ENCODE data around the gene LDHD. TPM values are rescaled to one million over a fixed set of nuclear protein-coding genes. Genes with fewer than 3 reads are reported as not detected.

Gene LDHD
- total and polyA plus RNA-seq, 2 of the 8 experiments (the other 6 are each of a cell fraction or from before 2014, with no cell fraction given), result 14.9 to 18.2 TPM

Other genes with a start within 250 kb of the LDHD start
- gene WDR59, start 131.7 kb downstream of the LDHD start, total RNA-seq (2021; fragmentation: NEBNext Ultra II Directional; extraction: Animal tissue kit (Norgen Biotek cat#: 25700)), result 107 and 124 TPM in 2 replicates
- gene WDR59, start 131.7 kb downstream of the LDHD start, polyA plus RNA-seq (2011; rRNA removed), result 84.2 and 106 TPM in 2 replicates
- gene ZNRF1, start 117.8 kb downstream of the LDHD start, total RNA-seq (2021; fragmentation: NEBNext Ultra II Directional; extraction: Animal tissue kit (Norgen Biotek cat#: 25700)), result 48.0 and 52.9 TPM in 2 replicates
- 33.5 and 42.5 TPM in 2 replicates for gene ZNRF1, start 117.8 kb downstream of the LDHD start, polyA plus RNA-seq (2011; rRNA removed)
- gene ZFP1, start 31.7 kb upstream of the LDHD start, total RNA-seq (2021; fragmentation: NEBNext Ultra II Directional; extraction: Animal tissue kit (Norgen Biotek cat#: 25700)), result 11.2 and 12.2 TPM in 2 replicates
- gene ZFP1, start 31.7 kb upstream of the LDHD start, polyA plus RNA-seq (2011; rRNA removed), result 2.2 and 4.0 TPM in 2 replicates
- gene CTRB2, start 90.4 kb upstream of the LDHD start, total RNA-seq (2021; fragmentation: NEBNext Ultra II Directional; extraction: Animal tissue kit (Norgen Biotek cat#: 25700)), result not detected in 2 replicates
- gene CTRB2, start 90.4 kb upstream of the LDHD start, polyA plus RNA-seq (2011; rRNA removed), result not detected in 2 replicates
- gene CTRB1, start 102.2 kb upstream of the LDHD start, total RNA-seq (2021; fragmentation: NEBNext Ultra II Directional; extraction: Animal tissue kit (Norgen Biotek cat#: 25700)), result not detected in 2 replicates
- not detected in 2 replicates for gene CTRB1, start 102.2 kb upstream of the LDHD start, polyA plus RNA-seq (2011; rRNA removed)
- 103 and 105 TPM in 2 replicates for gene BCAR1, start 134.8 kb upstream of the LDHD start, total RNA-seq (2021; fragmentation: NEBNext Ultra II Directional; extraction: Animal tissue kit (Norgen Biotek cat#: 25700))
- 59.8 and 93.8 TPM in 2 replicates for gene BCAR1, start 134.8 kb upstream of the LDHD start, polyA plus RNA-seq (2011; rRNA removed)

All from H1 (cell line).